Measurements from ENCODE around the gene ZNF48. TPM values are rescaled to one million over a fixed set of nuclear protein-coding genes. Genes with fewer than 3 reads are reported as not detected.
A peak's percentile ranks its signal among the peaks of the same experiment; 100 is the strongest.

The ZNF48 gene
- total RNA-seq, 2 experiments from 2014 or later: 17.3 to 18.8 TPM

GRCh38 chr16:30443631-30444030 is 48.4 kb downstream of the ZNF48 start:
- peak overlapping the region; percentile 84 for H3K4me2 ChIP-seq (ENCODE audit: low read length)
- peaks cover 22% of the 10 kb centered on the region for H4K20me1 ChIP-seq (ENCODE audit: insufficient read depth, low read length)
- no peak overlapping the region for H2AFZ ChIP-seq (ENCODE audit: low read length)
- no TSS peak for BruUV-seq (replicated peaks)
- peaks cover 33% of the 10 kb centered on the region for H3K36me3 ChIP-seq (ENCODE audit: insufficient read depth, low read length)
- CTCF ChIA-PET (ENCODE audit: unreplicated experiment): no interaction called here
- DNase-seq (ENCODE audit: low spot score): no peak
- H3K79me2 ChIP-seq (ENCODE audit: insufficient read depth, low read depth, low read length): peaks cover 30% of the 10 kb centered on the region
- no peak overlapping the region for H3K27ac ChIP-seq (ENCODE audit: low read depth, low read length, poor library complexity, severe bottlenecking)
- intact Hi-C loops (cut with micrococcal nuclease; ENCODE audit: unreplicated experiment): no loop called here
- no peaks in the 10 kb centered on the region for H3K9me2 ChIP-seq (ENCODE audit: insufficient read depth, low read length)
- H3K4me1 ChIP-seq (ENCODE audit: insufficient read depth, low read length, poor library complexity, severe bottlenecking): peaks cover 47% of the 10 kb centered on the region
- peak overlapping the region; percentile 86 for H3K4me3 ChIP-seq (ENCODE audit: low read depth, low read length, poor library complexity, severe bottlenecking)
- TF ChIP-seq, protein P1, sequence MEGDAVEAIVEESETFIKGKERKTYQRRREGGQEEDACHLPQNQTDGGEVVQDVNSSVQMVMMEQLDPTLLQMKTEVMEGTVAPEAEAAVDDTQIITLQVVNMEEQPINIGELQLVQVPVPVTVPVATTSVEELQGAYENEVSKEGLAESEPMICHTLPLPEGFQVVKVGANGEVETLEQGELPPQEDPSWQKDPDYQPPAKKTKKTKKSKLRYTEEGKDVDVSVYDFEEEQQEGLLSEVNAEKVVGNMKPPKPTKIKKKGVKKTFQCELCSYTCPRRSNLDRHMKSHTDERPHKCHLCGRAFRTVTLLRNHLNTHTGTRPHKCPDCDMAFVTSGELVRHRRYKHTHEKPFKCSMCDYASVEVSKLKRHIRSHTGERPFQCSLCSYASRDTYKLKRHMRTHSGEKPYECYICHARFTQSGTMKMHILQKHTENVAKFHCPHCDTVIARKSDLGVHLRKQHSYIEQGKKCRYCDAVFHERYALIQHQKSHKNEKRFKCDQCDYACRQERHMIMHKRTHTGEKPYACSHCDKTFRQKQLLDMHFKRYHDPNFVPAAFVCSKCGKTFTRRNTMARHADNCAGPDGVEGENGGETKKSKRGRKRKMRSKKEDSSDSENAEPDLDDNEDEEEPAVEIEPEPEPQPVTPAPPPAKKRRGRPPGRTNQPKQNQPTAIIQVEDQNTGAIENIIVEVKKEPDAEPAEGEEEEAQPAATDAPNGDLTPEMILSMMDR (conservative IDR thresholded peaks at IDR 0.05; ENCODE audit: low read length): no peak
- no peak for TF ChIP-seq EZH2phosphoT487 (IDR thresholded peaks at IDR 0.05; ENCODE audit: borderline replicate concordance, low read depth, low read length)
- POLR2A ChIA-PET: no interaction called here
- no peaks in the 10 kb centered on the region for H3K9me3 ChIP-seq (ENCODE audit: low read length)

DNA sequence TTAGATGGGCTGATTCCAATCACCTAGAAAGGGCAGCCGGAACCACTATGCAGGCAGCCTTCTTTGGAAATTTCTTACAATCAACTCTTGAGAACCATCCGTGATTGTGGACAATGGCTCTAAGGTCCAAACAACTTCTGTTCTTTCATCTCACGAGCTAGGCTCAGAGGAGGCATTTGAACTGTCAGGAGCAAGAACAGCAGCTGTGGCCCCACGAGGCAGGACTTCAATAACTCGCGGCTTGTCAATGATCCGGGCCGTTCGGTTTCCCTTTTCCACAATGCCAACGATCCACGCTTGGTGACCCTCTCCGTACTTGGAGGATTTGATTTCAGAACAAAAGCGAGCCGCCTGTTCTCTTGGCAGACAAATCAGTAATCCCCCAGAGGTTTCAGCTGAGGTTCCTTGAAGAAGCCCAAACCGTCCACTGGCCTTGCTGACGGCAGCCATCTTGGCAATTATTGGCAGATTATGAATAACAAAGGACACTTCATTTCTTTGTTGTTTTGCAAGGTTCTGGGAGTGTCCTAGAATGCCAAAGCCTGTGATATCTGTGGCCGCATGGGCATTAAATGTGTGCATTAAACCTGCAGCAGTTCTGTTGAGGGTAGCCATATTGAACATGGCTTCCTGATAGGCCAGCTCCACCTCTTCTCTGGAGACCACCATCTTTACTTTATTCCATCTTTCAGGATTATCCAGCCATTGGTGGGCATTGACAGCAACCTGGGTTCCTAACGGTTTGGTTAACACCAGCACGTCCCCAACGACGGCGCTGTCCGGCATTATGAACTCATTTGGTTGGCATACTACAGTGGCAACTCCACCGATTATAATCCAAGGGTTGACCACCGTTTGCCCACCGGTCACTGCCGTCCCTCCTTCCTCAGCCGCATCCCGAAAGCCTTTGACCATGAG is 49.3 kb downstream of the ZNF48 start:
- Histone ChIP-seq H3K9me2 (ENCODE audit: insufficient read depth, low read length) (no peaks in the 10 kb centered on the region), H3K4me3 (ENCODE audit: low read depth, low read length, poor library complexity, severe bottlenecking) (peak overlapping the region; percentile 86), H3K9me3 (ENCODE audit: low read length) (no peaks in the 10 kb centered on the region), H3K4me2 (ENCODE audit: low read length) (peak overlapping the region; percentile 84), H3K27ac (ENCODE audit: low read depth, low read length, poor library complexity, severe bottlenecking) (no peak overlapping the region), H3K79me2 (ENCODE audit: insufficient read depth, low read depth, low read length) (peaks cover 30% of the 10 kb centered on the region), H3K4me1 (ENCODE audit: insufficient read depth, low read length, poor library complexity, severe bottlenecking) (peaks cover 41% of the 10 kb centered on the region), H4K20me1 (ENCODE audit: insufficient read depth, low read length) (peaks cover 22% of the 10 kb centered on the region), H3K36me3 (ENCODE audit: insufficient read depth, low read length) (peaks cover 33% of the 10 kb centered on the region), H2AFZ (ENCODE audit: low read length) (no peak overlapping the region)
- DNase-seq (ENCODE audit: low spot score): no peak
- intact Hi-C loops (cut with micrococcal nuclease; ENCODE audit: unreplicated experiment): no loop called here
- CTCF ChIA-PET (ENCODE audit: unreplicated experiment): no interaction called here
- TSS peak; percentile 83 for BruUV-seq (replicated peaks)
- no peak for TF ChIP-seq EZH2phosphoT487 (IDR thresholded peaks at IDR 0.05; ENCODE audit: borderline replicate concordance, low read depth, low read length)
- TF ChIP-seq, protein P1 (conservative IDR thresholded peaks at IDR 0.05; ENCODE audit: low read length): no peak
- POLR2A ChIA-PET: no interaction called here

DNA sequence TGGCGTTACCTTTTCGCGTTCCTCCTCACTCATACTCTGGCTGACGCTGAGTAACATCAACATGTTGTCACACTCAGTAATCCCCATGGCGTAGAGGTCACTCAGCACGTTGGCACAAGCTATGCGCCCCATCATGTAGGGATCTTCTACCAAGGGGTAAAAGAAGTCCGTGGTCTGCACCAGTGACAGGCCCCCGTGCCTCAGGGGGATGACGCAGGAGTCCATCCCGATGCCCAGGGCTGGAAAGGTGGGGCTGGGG is 49.9 kb downstream of the ZNF48 start:
- peaks cover 22% of the 10 kb centered on the region for H4K20me1 ChIP-seq (ENCODE audit: insufficient read depth, low read length)
- no peak for DNase-seq (ENCODE audit: low spot score)
- ChIA-PET POLR2A (no interaction called here), CTCF (ENCODE audit: unreplicated experiment) (no interaction called here)
- H3K9me3 ChIP-seq (ENCODE audit: low read length): no peaks in the 10 kb centered on the region
- H3K36me3 ChIP-seq (ENCODE audit: insufficient read depth, low read length): peaks cover 33% of the 10 kb centered on the region
- peak overlapping the region; percentile 84 for H3K27ac ChIP-seq (ENCODE audit: low read depth, low read length, poor library complexity, severe bottlenecking)
- TF ChIP-seq, protein P1 (conservative IDR thresholded peaks at IDR 0.05; ENCODE audit: low read length): no peak
- no peak for TF ChIP-seq EZH2phosphoT487 (IDR thresholded peaks at IDR 0.05; ENCODE audit: borderline replicate concordance, low read depth, low read length)
- BruUV-seq (replicated peaks): no TSS peak
- H3K9me2 ChIP-seq (ENCODE audit: insufficient read depth, low read length): no peaks in the 10 kb centered on the region
- intact Hi-C loops (cut with micrococcal nuclease; ENCODE audit: unreplicated experiment): no loop called here
- H3K4me1 ChIP-seq (ENCODE audit: insufficient read depth, low read length, poor library complexity, severe bottlenecking): peaks cover 37% of the 10 kb centered on the region
- H3K4me3 ChIP-seq (ENCODE audit: low read depth, low read length, poor library complexity, severe bottlenecking): peak overlapping the region; percentile 86
- H3K79me2 ChIP-seq (ENCODE audit: insufficient read depth, low read depth, low read length): peaks cover 30% of the 10 kb centered on the region
- peak overlapping the region; percentile 85; the same call in 1 of the 2 replicates for H2AFZ ChIP-seq (ENCODE audit: low read length)
- peak overlapping the region; percentile 84 for H3K4me2 ChIP-seq (ENCODE audit: low read length)

All from OCI-LY7 (cell line).